ENCODE measurements around the gene ASRGL1.

The ASRGL1 gene

DNA sequence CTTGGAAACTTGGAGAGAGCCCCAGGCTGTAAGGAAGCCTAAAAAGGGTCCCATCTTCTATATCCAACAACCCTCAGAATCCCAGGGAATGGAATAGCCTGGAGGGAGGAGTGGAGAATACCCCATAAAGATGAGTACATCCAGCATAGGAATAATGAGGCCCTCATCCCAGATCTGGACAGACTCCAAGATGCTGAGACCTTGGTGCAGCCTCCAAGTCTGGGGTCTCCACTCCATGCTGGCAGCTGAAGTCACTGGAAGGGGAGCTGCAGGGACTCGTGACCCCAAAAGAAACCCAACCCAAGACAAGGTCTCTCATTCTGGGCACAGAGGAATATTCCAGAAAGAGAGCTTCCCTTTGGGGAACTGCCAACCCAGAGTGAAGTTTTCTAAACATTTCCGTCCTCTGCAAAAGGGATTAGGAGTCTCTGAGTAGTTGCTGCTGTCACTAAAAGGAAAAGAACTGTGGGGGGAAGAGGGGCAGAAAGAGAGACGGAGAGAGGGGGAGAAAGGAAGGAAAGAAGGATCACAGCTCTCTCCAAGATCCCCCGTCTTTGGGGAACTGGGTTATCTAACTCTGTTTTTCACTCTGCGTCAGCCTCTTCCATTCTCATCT lies 82.2 kb downstream of the ASRGL1 start:
- DNase-seq: no peak

- DNase-seq: no peak
These were observed 82.7 kb downstream of the ASRGL1 start for GRCh38 chr11:62419943-62420342.

DNA sequence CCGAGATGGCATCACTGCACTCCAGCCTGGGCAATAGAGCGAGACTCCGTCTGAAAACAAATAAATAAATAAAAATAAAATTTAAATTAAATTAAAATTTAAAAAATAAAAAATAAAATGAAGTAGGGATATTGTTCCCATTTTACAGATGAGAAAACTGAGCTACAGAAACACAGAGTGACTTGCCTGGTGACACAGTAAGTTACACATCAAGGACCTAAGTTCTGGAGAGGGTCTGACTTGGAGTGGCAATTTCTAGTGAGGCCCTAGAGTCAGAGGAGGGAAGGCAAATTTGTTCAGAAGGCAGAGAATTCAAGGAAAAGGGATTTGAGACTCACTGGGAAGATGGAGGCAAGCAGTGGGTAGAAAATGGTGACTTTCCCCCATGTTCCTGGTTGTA lies 83.6 kb downstream of the ASRGL1 start:
- DNase-seq: no peak

GRCh38 chr11:62421996-62422395 lies 84.7 kb downstream of the ASRGL1 start:
- no peak for DNase-seq

DNA sequence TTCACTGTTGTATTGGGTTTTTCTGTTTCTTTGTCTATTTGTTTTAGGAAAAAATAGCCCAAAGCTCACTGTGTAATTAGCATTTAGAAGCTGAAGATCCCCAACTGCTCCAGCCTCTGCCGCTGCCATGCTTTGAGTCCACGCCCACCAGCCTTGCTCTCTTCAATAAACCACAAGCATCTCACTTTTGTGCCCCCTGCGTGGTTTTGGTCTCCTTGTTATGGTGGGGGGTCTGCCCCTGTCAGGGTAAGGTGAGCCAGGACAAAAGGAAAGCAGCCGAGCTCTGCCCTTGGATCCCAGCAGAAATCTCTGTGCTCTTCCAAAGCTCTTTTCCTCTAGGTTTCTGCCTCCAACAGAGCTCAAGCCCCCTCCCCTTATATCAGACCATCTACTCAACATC lies 85.8 kb downstream of the ASRGL1 start:
- no peak for DNase-seq

- no peak for DNase-seq
These were observed 90.5 kb downstream of the ASRGL1 start for GRCh38 chr11:62427630-62428233.

DNA sequence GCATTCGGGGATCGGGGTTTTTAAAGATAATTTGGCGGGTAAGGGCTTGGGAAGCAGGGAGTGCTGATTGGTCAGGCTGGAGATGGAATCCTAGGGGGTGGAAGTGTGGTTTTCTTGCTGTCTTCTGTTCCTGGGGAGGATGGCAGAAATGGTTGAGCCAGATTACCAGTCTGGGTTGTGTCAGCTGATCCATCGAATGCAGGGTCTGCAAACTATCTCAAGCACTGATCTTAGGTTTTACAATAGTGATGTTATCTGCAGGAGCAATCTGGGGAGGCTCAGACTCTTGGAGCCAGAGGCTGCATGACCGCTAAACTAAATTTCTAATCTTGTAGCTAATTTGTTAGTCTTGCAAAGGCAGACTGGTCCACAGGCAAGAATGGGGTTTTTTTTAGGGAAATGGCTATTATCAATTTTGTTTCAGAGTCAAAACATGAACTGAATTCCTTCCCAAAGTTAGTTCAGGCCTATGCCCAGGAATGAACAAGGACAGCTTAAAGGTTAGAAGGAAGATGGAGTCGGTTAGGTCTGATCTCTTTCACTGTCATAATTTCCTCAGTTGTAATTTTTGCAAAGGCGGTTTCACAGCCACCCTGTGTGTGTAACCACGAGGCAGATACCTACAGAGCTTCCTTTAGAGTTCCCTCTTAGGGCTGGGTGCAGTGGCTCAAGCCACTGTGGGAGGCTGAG lies 91.8 kb downstream of the ASRGL1 start:
- no peak for DNase-seq

DNA sequence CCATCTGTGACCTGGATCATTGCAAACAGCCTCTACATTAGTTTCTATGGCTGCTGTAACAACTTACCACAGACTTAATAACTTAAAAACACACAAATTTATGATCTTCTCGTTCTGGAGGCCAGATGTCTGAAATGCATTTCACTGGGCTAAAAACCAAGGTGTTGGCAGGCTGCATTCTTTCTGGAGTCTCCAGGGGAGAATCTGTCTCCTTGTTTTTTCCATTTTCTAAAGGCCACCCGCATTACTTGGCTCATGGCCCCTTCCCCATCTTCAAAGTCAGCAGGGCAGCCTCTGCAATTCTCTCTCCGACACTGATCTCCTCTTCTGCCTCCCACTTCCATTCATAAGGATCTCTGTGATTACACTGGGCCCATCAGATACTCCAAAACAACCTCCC lies 93.2 kb downstream of the ASRGL1 start:
- DNase-seq: peak; percentile 68

- no peak for DNase-seq
These were observed 94.1 kb downstream of the ASRGL1 start for GRCh38 chr11:62431171-62431901.

- no peak for DNase-seq
These were observed 95.4 kb downstream of the ASRGL1 start for GRCh38 chr11:62432695-62433094.

- DNase-seq: no peak
These were observed 96.1 kb downstream of the ASRGL1 start for GRCh38 chr11:62433141-62433903.

DNA sequence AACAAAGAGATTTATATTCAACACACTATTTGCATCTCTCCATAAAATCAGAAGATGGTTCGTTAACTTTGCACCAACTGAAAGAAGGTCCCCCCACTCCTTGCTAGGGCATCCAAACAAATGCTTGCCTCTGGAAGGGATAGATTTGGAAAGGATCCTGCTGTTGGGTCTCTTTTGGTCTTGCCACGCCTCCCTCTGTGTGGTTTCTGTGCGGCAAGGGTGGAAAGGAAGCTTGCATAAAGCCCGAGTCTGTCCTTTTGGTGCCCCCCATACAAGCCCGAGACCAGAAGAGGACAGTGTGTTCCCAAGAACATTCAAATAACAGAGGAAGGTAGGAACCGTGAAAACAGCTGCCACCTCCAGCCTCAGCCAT lies 96.6 kb downstream of the ASRGL1 start:
- DNase-seq: no peak

- no peak for DNase-seq
These were observed 98.8 kb downstream of the ASRGL1 start for GRCh38 chr11:62435846-62436660.

DNA sequence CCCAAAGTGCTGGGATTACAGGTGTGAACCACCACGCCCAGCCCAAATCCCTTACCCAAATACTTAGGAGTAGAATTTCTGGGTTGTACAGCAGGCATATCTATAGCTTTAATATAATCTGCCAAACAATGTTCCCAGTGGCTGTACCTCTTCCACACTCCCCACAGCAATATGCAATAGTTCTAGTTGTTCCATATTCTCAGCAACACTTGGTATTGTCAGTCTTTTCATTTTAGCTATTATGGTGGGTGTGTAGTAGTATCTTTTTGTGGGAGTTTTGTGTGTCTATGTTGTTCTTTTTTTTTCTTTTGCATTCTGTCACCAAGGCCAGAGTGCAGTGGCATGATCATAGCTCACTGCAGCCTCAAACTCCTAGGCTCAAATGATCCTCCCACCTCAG lies 100.4 kb downstream of the ASRGL1 start:
- DNase-seq: no peak

- DNase-seq: no peak
These were observed 101.4 kb downstream of the ASRGL1 start for GRCh38 chr11:62438641-62439040.

- peak; percentile 77 for DNase-seq
These were observed 102.7 kb downstream of the ASRGL1 start for GRCh38 chr11:62439785-62440602.
